HG03159 (cell line): ENCODE results near the gene HRG.
A peak's percentile ranks its signal among the peaks of the same experiment; 100 is the strongest.
"Not testable (repeated sequence)": the region's sequence is repeated elsewhere in the genome, so short reads cannot be mapped to it uniquely, and the experiment has no call there.

ENCODE experiments used
- ATAC-seq: cut with Tn5 transposase; IDR thresholded peaks from one replicate; pipeline ENCODE4 v1.9.1; 2021; ENCODE audit warnings: mild to moderate bottlenecking, moderate library complexity; ENCODE audit not compliant: unreplicated experiment

Gene HRG

DNA sequence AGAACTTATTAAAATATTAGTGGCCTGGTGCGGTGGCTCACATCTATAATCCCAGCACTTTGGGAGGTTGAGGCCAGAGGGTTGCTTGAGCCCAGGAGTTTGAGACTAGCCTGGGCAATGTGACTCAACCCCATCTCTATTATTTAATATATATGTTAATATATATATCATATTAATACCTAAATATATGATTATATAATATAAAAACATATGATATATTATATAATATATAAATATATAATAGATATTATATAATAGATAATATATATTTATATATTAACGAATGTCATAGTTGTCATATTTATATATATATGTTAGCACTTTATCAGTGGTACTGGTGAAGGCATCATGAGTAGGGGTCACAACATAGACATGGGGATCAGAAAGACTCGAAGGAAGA is 5.2 kb downstream of the HRG start:
- ATAC-seq = no peak

DNA sequence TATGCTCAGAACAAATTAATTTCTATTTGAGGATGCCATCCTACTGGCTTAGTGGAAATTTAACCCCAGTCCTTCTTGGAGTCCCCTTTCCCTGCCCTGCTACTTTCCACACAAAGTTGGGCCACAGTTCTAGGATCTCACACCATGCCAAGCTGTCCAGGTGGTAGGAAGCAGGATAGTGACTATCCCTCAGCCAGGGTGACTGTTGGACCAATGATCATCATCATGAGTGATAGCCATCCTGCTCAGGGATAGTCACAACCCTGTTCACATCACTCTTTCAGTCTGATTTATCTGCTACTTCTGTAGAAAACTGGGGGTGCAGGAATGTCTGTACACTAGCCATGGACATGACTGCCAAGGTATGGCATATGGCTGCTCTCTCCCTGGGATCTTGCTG is 12.8 kb downstream of the HRG start:
- ATAC-seq = no peak

DNA sequence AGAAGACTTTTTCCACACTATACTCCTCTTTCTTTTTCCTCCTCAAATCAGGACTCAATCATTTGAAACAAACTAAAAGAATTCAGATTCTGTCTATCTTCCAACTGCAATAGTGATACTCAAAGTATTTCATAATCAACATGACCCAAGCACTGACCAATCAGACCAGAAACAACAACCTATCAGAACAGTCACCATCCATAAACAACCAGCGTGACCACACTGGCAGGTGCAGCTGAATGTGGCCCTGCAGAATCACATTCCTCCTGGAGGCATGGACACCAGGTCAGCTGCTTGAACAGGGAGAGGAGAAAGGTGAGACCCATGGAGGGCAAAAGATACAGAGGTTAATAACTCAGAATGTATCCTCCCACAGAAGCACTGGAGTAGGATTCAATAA is 13.3 kb downstream of the HRG start:
- no peak for ATAC-seq

DNA sequence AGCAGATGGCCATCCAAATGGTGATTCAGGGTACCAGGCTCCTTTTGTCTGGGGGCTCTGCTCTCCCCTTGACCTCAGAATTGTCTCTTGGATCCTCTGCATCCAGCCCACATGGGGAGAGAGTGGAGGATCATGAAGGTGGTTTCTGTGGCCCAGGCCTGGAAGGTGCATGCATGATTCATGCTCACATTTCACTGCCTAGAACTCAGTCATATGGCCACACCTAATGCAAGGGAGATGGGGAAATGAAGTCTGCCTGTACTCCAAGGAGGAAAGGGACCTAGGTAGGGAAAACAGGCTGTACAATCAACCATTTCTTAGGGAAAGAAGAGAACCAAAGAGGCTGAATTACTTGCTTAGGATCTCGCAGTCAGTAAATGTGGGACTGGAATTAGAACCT is 15.1 kb downstream of the HRG start:
- no peak for ATAC-seq

DNA sequence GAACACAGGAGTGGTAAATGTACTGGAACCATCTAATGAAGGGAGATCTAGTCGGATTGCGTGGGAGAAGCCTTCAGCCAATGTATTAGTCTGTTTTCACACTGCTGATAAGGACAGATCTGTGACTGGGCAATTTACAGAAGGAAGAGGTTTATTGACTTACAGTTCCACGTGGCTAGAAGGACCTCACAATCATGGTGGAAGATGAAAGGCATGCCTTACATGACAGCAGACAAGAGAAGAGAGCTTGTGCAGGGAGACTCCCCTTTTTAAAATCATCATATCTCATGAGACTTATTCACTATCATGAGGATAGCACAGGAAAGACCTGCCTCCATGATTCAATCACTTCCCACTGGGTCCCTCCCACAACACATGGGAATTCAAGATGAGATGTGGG is 17.0 kb downstream of the HRG start:
- no peak for ATAC-seq

DNA sequence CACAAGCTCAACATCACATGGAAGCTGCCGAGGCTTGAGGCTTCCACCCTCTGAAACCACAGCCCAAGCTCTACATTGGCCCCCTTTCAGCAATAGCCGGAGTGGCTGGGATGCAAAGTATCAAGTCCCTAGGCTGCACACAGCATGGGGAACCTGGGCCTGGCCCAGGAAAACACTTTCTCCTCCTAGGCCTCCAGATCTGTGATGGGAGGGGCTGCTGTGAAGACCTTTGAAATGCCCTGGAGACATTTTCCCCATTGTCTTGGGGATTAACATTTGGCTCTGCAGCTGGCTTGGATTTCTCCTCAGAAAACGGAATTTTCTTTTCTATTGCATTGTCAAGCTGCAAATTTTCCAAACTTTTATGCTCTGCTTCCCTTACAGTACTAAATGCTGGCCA is 18.2 kb downstream of the HRG start:
- ATAC-seq = no peak

DNA sequence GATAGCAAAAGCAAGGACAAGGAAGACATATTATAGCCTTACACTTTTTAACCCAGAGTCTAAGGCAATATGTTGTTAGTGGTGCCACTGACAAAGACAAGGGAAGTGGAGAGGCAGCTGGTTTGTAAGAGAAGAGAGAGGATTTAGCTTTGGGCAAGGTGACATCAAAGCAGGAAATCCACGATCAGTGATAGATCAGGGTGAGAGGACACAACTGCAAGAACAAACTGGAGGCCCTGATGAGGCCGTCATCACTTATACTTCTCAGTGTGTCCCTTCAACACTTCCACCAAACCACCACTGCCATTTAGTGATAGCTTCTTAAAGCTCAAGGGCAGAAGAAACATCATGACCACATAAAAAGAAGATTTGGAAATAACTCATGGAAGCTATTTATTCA is 20.7 kb downstream of the HRG start:
- not testable (repeated sequence) for ATAC-seq

DNA sequence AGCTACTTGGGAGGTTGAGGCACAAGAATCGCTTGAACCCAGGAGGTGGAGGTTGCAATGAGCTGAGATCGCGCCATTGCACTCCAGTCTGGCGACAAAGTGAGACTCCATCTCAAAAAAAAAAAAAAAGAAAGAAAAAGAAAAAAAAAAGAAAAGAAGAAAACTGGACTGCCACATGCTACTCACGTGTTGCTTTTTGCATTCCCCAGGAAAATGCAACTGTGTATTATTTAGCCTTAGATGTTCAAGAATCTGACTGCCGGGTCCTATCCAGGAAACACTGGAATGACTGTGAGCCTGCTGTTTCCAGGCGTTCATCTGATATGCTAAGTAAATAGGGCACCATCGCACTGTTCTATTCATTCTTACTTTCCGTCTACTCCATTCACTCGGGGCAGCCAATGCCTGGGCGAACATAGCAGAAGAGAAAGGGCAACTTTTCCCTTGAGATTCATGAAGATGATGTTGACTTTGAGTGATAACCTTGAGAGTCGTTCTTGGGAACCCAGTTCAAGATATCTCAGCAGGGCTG is 21.4 kb downstream of the HRG start:
- ATAC-seq = no peak

DNA sequence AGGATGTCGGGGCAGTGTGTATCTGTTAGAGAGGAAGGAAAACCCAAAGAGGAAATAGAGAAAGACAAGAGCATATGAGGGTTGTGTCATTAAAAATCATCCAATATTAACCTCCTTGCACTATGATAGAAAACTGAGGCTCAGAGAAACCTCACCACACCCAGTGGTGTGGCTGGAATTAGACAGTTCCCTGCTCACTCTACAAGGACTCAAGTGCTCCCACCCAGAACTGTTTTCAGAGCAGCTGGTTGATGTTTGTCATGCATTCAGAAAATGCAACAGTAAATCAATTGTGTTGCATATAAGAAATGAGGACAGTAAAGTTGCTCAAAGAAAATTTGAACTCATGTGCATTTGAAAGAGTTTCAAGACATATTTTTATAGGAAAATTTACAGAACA is 24.5 kb downstream of the HRG start:
- ATAC-seq = not testable (repeated sequence)

DNA sequence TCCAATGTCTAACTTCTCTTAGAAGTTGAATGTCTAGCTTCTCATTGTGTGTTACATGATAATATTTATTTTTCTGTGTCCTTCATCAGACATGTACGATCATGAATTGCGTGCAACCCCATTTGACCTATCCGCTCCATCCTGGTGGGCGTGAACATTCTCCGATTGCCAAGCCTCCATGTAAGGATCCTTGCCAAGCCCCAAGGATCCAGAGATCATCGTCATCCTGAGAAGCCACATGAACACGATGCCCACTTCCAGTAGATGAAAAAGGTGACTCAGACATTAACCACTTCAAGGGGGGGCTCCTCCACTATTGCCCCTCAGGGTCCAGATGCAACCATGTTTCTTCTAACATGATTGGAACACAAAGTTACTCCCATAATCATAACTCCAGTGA is 25.9 kb downstream of the HRG start:
- no peak for ATAC-seq

DNA sequence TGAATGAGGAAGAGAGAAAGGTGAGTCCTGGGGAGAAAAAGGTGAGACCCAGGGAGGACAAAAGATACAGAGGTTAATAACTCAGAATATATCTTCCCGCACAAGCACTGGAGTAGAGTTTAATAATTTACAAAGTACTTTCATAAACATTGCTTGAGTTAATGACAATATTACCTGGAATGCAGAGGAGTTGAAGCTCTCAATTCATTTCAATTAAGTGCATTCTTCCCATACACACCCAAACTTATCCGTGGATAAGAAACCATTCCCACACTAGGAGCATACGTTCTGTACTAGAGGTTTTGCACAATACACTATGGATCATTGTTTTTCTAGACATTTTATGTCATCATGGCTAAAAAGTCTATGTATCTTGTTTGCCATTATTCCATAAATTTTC is 28.0 kb downstream of the HRG start:
- ATAC-seq = no peak

DNA sequence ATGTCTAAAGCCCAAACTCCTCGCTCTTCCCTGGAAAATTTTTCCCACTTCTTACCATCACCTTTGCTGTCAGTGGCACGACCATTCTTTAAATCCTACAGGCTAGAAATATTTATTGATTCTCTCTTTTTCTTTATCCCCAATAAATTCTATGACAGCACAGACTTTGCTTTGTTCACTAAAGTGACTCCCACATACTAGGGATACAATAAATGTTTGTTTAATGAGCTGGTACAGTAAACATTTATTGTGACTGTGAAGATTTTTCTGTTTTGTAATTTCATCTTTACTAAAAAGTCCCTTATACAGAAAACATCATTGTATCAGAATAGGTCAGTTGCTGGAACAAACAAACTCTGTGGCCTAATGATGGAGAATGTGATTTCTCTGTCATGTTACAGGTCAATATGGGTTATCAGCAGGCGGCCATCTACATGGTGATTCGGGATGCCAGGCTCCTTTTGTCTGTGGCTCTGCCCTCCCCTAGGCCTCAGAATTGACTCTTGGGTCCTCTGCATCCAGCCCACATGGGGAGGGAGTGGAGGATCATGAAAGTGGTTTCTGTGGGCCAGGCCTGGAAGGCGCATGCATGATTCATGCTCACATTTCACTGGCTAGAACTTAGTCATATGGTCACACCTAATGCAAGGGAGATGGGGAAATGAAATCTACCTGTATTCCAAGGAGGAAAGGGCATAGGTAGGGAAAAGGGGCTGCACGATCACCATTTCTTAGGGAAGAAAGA is 28.6 kb downstream of the HRG start:
- ATAC-seq = no peak

DNA sequence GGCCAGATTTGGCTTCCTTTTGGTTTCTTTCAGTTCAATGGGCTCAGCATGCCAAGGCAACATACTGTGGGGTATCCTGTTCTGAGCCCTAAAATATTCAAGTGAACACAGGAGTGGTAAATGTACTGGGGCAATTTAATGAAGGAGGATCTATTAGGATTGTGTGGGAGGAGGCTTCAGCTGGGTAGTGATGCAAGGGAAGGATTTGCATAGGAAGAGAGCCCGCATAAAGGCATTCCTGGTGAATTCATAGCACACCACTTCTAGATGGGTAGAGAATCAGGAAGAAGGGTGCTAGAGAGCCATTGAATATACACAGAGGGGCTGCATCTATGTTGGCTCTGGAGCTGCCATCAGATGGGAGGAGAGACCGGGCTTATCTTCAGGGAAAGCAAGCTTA is 30.7 kb downstream of the HRG start:
- ATAC-seq = no peak

DNA sequence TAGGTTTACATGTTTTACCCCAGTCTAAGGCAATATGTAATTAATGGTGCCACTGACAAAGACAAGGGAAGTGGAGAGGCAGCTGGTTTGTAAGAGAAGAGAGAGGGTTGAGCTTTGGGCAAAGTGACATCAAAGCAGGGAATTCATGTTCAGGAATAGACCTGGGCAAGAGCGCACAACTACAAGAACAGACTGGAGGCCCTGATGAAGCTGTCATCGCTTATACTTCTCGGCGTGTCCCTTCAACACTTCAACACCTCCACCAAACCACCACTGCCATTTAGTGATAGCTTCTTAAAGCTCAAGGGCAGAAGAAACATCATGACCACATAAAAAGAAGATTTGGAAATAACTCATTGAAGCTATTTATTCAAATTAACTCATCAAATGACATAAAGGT is 31.7 kb downstream of the HRG start:
- ATAC-seq = no peak

DNA sequence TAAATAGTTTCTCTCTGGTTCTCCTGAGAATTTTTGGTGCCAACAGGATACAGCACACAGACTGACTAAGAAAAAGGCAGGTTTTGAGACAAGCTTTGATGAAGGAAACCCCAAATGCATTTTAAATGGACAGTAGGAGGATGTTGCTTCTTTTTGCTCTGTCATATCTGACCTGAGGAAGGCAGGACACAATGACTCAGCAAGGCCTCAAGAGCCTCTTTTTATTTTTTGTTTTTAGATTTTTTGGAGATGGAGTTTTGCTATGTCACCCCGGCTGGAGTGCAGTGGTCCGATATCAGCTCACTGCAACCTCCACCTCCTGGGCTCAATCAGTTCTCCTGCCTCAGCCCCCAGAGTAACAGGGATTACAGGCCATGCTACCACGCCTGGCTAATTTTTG is 34.5 kb downstream of the HRG start:
- ATAC-seq = no peak

DNA sequence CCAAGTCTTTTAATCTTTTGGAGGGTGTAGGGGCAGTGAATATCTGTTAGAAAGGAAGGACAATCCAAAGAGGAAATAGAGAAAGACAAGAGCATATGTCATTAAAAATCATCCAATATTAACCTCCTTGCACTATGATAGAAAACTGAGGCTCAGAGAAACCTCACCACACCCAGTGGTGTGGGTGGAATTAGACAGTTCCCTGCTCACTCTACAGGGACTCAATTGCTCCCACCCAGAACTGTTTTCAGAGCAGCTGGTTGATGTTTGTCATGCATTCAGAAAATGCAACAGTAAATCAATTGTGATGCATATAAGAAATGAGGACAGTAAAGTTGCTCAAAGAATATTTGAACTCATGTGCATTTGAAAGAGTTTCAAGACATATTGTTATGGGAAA is 36.6 kb downstream of the HRG start:
- not testable (repeated sequence) for ATAC-seq

DNA sequence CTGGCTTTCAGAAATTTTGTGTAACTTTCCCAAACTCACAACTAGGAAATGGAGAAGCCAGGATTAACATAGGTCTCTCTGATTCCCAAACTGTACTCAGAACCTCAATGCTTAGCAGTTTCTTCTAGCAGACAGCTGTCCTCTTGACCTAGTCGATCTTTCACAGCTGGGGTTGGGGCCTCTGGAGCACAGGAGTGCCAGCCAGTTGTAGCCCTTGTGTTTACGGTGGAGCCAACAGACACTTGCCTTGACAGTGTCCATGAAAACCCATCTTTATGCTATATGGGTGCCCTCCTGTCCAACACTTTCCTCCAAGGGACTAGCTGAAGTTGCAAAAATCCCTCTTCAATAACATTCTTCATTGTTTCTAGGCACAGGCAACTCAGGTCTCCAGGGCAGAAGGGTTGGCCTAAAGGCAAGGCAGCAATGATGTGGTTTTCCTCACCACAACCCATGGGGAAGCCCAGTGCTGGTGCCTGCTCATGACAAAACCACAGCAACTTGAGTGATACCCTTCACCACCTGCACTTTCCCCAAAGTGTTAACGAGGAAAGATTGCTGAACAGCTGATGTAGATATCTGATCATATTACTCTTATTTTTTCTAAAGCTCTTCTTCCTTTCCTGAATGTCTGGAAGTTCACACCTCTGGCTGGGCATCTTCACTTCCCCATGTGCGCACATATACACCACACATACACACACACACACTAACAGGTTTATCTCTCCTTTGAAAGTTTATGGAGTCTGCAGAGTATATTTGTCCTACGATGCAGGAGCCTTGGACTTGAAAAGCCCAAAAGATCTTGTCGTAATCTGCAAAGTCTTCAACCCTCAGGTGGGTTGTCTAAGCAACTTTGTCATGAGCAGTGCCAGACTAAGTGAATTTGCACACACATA is 40.3 kb downstream of the HRG start:
- ATAC-seq = peak; percentile 57

DNA sequence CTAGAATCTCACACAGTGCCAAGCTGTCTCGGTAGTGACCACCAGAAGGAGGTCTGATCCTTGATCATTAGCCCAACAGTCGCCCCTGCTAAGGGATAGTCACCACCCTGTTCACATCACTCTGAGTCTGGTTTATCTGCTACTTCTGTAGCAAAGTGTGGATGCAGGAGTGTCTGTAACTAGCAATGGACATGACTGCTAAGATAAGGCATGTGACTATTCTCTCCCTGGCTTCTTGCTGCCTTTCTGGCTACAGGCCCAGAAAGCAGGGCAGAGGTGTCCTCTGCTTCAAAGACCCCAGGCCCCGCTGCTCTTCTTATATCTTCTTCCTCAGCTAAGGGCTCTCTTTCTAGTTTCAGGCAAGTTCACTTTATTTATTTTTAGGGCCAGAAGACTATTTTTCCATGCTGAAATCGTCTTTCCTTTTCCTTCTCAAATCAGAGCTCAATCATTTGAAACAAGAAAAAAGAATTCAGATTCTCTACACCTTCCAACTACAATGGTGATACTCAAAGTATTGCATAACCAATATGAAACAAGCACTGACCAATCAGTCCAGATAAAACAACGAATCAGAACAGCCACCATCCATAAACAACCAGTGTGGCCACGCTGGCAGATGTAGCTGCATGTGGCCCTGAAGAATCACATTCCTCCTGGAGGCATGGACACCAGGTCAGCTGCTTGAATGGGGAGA is 43.3 kb downstream of the HRG start:
- ATAC-seq = no peak

DNA sequence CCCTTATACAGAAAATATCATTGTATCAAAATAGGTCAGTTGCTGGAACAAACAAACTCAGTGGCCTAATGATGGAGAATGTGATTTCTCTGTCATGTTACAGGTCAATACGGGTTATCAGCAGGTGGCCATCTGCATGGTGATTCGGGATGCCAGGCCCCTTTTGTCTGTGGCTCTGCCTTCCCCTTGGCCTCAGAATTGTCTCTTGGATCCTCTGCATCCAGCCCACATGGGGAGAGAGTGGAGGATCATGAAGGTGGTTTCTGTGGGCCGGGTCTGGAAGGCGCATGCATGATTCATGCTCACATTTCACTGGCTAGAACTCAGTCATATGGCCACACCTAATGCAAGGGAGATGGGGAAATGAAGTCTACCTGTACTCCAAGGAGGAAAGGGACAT is 44.9 kb downstream of the HRG start:
- ATAC-seq = not testable (repeated sequence)

DNA sequence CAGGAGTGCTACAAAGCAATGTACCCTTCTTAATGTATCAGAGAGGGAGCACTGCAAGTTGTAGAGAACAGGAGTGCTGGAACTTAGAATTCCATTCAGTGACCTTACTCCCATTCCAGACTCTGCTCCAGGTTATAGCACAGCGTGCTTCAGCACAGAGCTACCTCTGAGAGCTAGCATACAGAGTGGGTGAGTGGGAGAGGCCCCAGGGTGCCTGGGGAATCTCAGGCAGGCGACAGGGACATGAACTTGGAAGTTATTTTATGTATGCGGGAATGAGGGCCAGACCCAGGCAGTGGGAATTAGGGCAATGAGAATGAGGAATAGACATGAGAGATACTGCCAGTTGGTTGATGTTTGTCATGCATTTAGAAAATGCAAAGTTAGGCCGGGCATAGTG is 47.7 kb downstream of the HRG start:
- no peak for ATAC-seq

DNA sequence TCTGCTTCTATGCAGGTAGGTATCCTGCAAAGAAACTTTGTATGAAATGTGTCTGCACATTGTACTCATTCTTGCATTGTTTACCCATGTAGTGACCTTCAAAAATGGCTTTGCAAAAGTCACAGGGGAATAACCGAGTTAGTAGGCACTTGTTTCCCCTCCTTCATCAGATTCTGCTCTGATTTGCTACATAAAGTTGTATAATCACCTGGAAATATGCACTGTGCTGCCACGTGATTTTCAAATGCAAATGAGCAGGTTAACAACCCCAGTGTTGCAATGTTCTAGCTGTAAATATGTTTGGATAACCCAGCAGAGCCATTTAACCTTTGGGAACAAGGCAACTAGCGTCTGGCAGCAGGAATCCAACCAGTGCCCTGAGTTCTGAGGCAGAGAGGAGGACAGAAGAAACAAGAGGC is 51.2 kb downstream of the HRG start, which contains the start of gene KNG1:
Gene KNG1 (plus strand): TSS at position 321 of the 419 bp plus-strand sequence. CDS start 184 bp downstream, outside the sequence.
- ATAC-seq = no peak
